ENCODE data around the gene SLX1B.
"Not testable (repeated sequence)": the region's sequence is repeated elsewhere in the genome, so short reads cannot be mapped to it uniquely, and the experiment has no call there.

Gene SLX1B

GRCh38 chr16:29454269-29454668, at the start of gene SLX1B, which contains the start of gene BOLA2:
Gene SLX1B, plus strand, starts transcription at chr16:29454533.
Gene BOLA2, minus strand, starts transcription at chr16:29454351. Its CDS starts 98 bp downstream, at chr16:29454253.
- DNase-seq (ENCODE audit: low read depth, low spot score), result not testable (repeated sequence)

- not testable (repeated sequence) for DNase-seq (ENCODE audit: low read depth, low spot score)
These were observed 49.1 kb upstream of the SLX1B start for GRCh38 chr16:29405249-29405648.

GRCh38 chr16:29423587-29423986, 30.7 kb upstream of the SLX1B start:
- DNase-seq (ENCODE audit: low read depth, low spot score), result not testable (repeated sequence)

GRCh38 chr16:29425390-29425789, 28.9 kb upstream of the SLX1B start:
- not testable (repeated sequence) for DNase-seq (ENCODE audit: low read depth, low spot score)

- not testable (repeated sequence) for DNase-seq (ENCODE audit: low read depth, low spot score)
These were observed 579 bp upstream of the SLX1B start for GRCh38 chr16:29453754-29454153.

- DNase-seq (ENCODE audit: low read depth, low spot score), result not testable (repeated sequence)
These were observed 495 bp downstream of the SLX1B start for GRCh38 chr16:29454828-29455227.

- DNase-seq (ENCODE audit: low read depth, low spot score), result not testable (repeated sequence)
These were observed 3.3 kb downstream of the SLX1B start for GRCh38 chr16:29457660-29458059.

GRCh38 chr16:29459706-29460646, 5.6 kb downstream of the SLX1B start, which contains the start of gene SULT1A4:
Gene SULT1A4, plus strand, starts transcription at chr16:29459913. Its CDS starts 1,473 bp downstream, at chr16:29461386.
- DNase-seq (ENCODE audit: low read depth, low spot score), result not testable (repeated sequence)

GRCh38 chr16:29460647-29461030, 6.3 kb downstream of the SLX1B start:
- DNase-seq (ENCODE audit: low read depth, low spot score), result not testable (repeated sequence)

- not testable (repeated sequence) for DNase-seq (ENCODE audit: low read depth, low spot score)
These were observed 11.9 kb downstream of the SLX1B start for GRCh38 chr16:29465985-29466824.

GRCh38 chr16:29466904-29467303, 12.6 kb downstream of the SLX1B start:
- DNase-seq (ENCODE audit: low read depth, low spot score), result not testable (repeated sequence)

GRCh38 chr16:29467654-29468366, 13.5 kb downstream of the SLX1B start:
- not testable (repeated sequence) for DNase-seq (ENCODE audit: low read depth, low spot score)

GRCh38 chr16:29469660-29470059, 15.3 kb downstream of the SLX1B start:
- DNase-seq (ENCODE audit: low read depth, low spot score), result peak; percentile 13

- not testable (repeated sequence) for DNase-seq (ENCODE audit: low read depth, low spot score)
These were observed 17.7 kb downstream of the SLX1B start for GRCh38 chr16:29472065-29472464.

- not testable (repeated sequence) for DNase-seq (ENCODE audit: low read depth, low spot score)
These were observed 27.9 kb downstream of the SLX1B start for GRCh38 chr16:29482276-29482675.

- DNase-seq (ENCODE audit: low read depth, low spot score), result not testable (repeated sequence)
These were observed 52.0 kb downstream of the SLX1B start, which contains the start of gene NPIPB12 for GRCh38 chr16:29506308-29506707. Gene NPIPB12, minus strand, starts transcription at chr16:29506408.

All from activated CD4-positive, CD25-positive, alpha-beta regulatory T cell treated with anti-CD3 and anti-CD28 coated beads, Interleukin-2, amount 50 U/mL, for 16 hours (primary cell).